ENCODE results near the gene CDH1.

DNA sequence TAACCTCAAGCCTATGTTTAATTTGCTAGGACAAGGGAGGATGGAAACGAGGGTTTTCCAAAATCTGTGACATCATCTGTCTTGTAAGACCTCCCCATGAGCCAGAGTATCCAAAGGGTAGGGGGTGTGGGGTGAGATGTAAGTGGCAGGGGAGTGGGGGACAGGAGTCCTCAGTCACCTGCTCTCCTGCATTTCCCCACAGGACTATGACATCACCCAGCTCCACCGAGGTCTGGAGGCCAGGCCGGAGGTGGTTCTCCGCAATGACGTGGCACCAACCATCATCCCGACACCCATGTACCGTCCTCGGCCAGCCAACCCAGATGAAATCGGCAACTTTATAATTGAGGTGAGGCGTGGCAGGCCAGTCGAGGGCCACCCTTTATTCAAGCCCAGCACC lies 41.5 kb upstream of the CDH1 start:
- TF ChIP-seq CTCF (IDR thresholded peaks at IDR 0.05) (no peak), POLR2A (IDR thresholded peaks at IDR 0.05) (no peak)
